Vagina (tissue), 2 donors: ENCODE measurements around the gene DEFB119.
"Not testable (repeated sequence)": the region's sequence is repeated elsewhere in the genome, so short reads cannot be mapped to it uniquely, and the experiment has no call there.

Source experiments
- CTCF ChIP-seq, 3 experiments: fragments of 450-650 bp in 2 of 3; fragments of 200-600 bp in 1 of 3; sonication (generic) in 1 of 3; IDR thresholded peaks; one replicate each; pipeline ENCODE4 v1.5.1; 2017 to 2019; ENCODE audit warnings: antibody characterized with exemption in 3 of 3, mild to moderate bottlenecking in 2 of 3, moderate library complexity in 2 of 3
- POLR2A ChIP-seq, 2 donors: fragments of 450-650 bp; IDR thresholded peaks; one replicate each; pipeline ENCODE4 v1.6.1; 2017; ENCODE audit warnings: antibody characterized with exemption in 2 of 2, mild to moderate bottlenecking in 2 of 2, moderate library complexity in 2 of 2
- POLR2AphosphoS5 ChIP-seq, 2 donors: sonication (generic); formaldehyde crosslinking; IDR thresholded peaks; one replicate each; pipeline ENCODE4 v1.9.0; 2017; ENCODE audit warnings: antibody characterized with exemption in 2 of 2, mild to moderate bottlenecking in 2 of 2, low read depth in 1 of 2; ENCODE audit not compliant: insufficient read depth in 1 of 2

- not testable (repeated sequence) for TF ChIP-seq CTCF (IDR thresholded peaks at IDR 0.05); POLR2AphosphoS5 (IDR thresholded peaks at IDR 0.05; ENCODE audit: insufficient read depth in 1 of 2, low read depth in 1 of 2); POLR2A (IDR thresholded peaks at IDR 0.05)
Measured at GRCh38 chr20:31426891-31427551, 36.6 kb upstream of the DEFB119 start.
